ENCODE data around the gene CPEB2.
A peak's percentile ranks its signal among the peaks of the same experiment; 100 is the strongest.

Gene CPEB2

GRCh38 chr4:15001869-15002658 is at the start of gene CPEB2:
TSS of gene CPEB2 (plus strand) at chr4:15002481. CDS start at chr4:15002674, 193 bp downstream.
- peak; percentile 90 for DNase-seq (ENCODE audit: low spot score)

GRCh38 chr4:14958436-14958835 is 43.8 kb upstream of the CPEB2 start:
- no peak for DNase-seq (ENCODE audit: low spot score)

GRCh38 chr4:14961292-14961691 is 41.0 kb upstream of the CPEB2 start:
- DNase-seq (ENCODE audit: low spot score): no peak

- DNase-seq (ENCODE audit: low spot score): no peak
Observed at GRCh38 chr4:14965071-14965470, 37.2 kb upstream of the CPEB2 start.

- no peak for DNase-seq (ENCODE audit: low spot score)
Observed at GRCh38 chr4:14967982-14968381, 34.3 kb upstream of the CPEB2 start.

- no peak for DNase-seq (ENCODE audit: low spot score)
Observed at GRCh38 chr4:14977830-14978229, 24.5 kb upstream of the CPEB2 start.

- no peak for DNase-seq (ENCODE audit: low spot score)
Observed at GRCh38 chr4:14984448-14984847, 17.8 kb upstream of the CPEB2 start.

- DNase-seq (ENCODE audit: low spot score): no peak
Observed at GRCh38 chr4:14985161-14985560, 17.1 kb upstream of the CPEB2 start.

- DNase-seq (ENCODE audit: low spot score): no peak
Observed at GRCh38 chr4:14985843-14986242, 16.4 kb upstream of the CPEB2 start.

- DNase-seq (ENCODE audit: low spot score): no peak
Observed at GRCh38 chr4:14987054-14987453, 15.2 kb upstream of the CPEB2 start.

- DNase-seq (ENCODE audit: low spot score): no peak
Observed at GRCh38 chr4:14990484-14990883, 11.8 kb upstream of the CPEB2 start.

- DNase-seq (ENCODE audit: low spot score): no peak
Observed at GRCh38 chr4:14994242-14994641, 8.0 kb upstream of the CPEB2 start.

- DNase-seq (ENCODE audit: low spot score): peak; percentile 50
Observed at GRCh38 chr4:15001248-15001868, 923 bp upstream of the CPEB2 start.

GRCh38 chr4:15002659-15003400 is 549 bp downstream of the CPEB2 start:
- peak; percentile 68 for DNase-seq (ENCODE audit: low spot score)

- DNase-seq (ENCODE audit: low spot score): peak; percentile 33
Observed at GRCh38 chr4:15003401-15003890, 1.2 kb downstream of the CPEB2 start.

- peak; percentile 30 for DNase-seq (ENCODE audit: low spot score)
Observed at GRCh38 chr4:15003891-15004738, 1.8 kb downstream of the CPEB2 start.

- DNase-seq (ENCODE audit: low spot score): peak; percentile 63
Observed at GRCh38 chr4:15004739-15005301, 2.5 kb downstream of the CPEB2 start.

- no peak for DNase-seq (ENCODE audit: low spot score)
Observed at GRCh38 chr4:15005474-15006115, 3.3 kb downstream of the CPEB2 start.

- DNase-seq (ENCODE audit: low spot score): peak; percentile 32
Observed at GRCh38 chr4:15006416-15007024, 4.2 kb downstream of the CPEB2 start.

- no peak for DNase-seq (ENCODE audit: low spot score)
Observed at GRCh38 chr4:15007201-15007600, 4.9 kb downstream of the CPEB2 start.

Measured in hematopoietic multipotent progenitor cell treated with erythropoietin and hydrocortisone succinate and interleukin-3 and kit ligand, for 15 days (in vitro differentiated cells).